GM18858 (cell line): ENCODE results near the gene SORCS1.

ENCODE experiments used
- ATAC-seq: cut with Tn5 transposase; IDR thresholded peaks from one replicate; pipeline ENCODE4 v1.9.1; 2021; ENCODE audit not compliant: unreplicated experiment

The SORCS1 gene

DNA sequence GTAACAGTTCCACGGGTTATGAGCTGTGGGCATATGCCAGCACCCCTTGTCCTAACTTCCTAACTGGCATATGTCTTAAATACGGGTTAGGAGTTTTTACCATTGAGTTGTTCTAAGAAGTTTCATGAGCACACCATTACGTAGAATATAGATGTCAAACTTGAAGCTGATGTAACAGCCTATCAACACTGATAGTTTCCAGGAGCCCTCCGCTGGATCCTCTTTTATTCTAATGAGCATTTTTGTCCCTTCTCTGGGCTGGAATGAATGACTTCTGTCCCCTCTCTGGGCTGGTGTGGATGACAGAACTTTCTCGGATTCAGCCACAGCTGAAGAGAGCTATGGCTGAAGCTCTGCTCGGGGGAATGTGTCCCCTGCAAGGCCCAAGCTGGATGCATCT, 256.3 kb downstream of the SORCS1 start:
- ATAC-seq: no peak

DNA sequence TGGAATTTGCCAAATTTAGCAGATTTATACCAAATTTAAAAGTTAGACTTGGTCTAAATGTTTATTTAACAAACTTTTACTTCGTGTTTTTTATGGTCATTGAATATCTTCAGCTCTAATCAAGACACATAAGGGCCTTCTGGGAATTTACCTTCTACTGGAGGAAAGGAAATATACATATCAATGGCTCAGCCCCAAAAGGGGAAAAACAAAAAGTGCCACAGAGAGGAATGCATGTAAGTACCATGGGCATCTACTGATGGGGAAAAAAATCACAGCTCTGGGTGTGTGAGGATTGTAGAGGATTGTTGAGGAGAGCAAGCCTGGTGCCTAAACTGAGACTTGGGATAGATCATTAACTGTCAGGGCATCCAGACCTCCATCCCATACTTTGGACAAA, 260.3 kb downstream of the SORCS1 start:
- no peak for ATAC-seq

DNA sequence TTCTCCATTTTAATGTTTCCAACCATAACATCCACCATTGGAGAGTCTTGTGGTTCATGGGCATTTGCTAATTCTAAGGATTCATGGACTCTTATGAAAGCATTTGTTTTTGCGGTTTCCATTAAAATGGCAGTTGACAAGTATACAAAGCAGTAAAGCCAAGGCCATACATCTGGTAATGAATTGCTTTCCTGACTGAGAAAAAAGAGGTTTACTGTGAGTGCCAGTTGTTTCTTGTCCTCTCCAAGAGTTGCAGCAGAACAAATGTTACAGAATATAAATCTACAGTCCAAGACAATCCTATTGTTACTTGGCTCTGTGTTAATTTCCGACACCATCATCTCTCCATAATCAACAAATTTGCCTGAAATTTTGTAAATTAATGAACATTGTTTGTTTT, 261.3 kb downstream of the SORCS1 start:
- no peak for ATAC-seq

DNA sequence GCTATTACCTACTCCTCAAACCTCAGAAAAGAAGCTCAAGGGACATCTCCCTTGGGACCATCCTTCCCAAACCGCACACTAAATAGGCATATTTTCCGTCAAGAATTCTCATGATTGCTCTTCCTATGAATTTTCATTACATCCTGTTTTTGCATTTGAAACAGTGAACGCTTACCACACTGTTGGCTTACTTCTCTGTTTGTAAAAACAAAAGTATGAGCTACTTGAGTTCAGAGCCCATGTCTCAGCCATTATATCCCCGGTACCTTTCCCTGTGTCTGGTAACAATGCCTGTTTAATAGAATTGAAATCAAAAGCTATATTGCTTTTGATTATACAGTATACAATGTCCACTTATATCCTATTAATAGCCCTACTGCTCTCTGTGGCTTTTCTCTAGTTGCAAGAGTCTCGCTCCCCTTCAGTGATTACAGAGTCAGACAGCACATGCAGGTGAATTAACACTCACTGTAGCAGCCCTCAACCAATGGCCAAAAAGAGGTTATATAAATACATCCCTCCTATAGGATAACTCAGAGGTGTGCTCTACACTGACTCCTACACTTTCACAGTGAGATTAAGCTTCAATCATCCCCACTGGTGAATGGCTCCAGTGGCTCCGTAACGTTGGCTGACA, 264.4 kb downstream of the SORCS1 start:
- peak; percentile 45 for ATAC-seq

DNA sequence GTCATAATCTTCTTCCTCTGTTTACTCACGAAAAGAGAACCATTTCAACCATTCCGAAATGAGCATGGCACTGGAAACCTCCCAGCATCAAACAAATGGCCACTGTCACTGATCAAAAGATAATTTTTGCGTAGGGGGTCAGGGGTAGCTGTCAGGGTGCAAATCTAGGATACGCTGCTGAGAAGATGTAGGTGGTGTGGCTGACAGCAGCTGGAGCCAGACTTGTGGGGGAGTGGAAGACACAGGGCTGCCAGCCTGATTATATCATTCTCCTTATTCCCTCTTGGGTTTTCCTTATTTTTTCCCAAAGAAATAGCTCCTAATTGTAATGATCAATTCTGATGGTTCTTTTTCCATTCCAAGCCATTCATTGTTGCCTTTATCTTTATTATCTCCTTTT, 266.1 kb downstream of the SORCS1 start:
- ATAC-seq: no peak

DNA sequence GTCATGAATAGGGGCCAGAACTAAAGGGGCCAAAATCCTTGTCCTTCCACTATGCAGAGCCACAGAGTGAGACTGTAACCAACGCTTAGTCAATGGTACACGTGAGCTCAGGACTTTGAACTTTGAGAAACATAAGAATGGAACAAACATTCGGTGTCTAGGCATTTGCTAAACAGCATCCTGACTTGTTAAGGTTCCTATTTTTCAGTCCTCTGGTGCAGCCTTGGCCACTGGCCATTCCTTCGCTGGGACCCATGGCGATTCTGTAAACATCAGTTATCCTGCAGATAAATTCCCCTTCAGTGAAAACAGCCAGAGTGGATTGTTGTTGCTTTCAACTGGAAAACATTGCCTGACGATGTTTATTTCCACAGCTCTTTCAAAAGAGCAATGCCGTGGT, 266.8 kb downstream of the SORCS1 start:
- ATAC-seq: no peak

DNA sequence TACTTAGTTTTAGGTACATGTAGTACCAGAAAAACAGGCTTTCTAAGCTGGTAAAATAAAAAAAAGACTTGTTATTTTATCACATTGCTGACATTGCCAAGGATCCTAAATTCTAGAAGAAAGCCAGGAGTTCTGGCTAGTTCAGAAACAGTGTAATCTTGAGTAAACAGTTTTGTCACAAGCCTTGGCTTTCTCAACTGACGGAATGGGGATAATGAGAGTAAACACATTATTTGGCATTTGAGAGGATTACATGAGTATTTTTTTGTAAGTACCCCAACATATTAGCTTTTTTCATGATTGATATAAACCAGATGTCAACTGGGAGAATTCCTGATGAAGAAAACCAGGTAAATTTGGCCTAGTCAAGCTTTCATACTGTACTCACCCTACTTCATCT, 269.8 kb downstream of the SORCS1 start:
- no peak for ATAC-seq

DNA sequence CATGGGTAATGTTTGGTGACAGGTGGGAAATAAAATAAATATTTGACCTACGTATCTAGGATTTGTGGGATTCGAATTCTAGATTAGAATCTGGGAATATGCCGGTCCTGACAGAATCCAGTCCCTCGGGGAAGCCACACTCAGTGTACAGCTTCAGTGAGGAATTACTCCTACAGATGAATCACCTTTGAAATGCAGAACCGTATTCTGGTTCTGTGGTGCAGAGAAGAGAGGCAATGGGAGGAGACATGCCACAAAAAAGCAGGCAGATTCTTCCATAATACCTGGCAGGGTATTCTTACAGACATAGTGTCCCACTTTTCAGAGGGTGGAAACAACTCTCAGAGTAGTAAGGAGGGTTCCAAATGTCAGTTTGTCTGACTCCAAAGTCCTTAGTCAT, 286.9 kb downstream of the SORCS1 start:
- ATAC-seq: no peak

DNA sequence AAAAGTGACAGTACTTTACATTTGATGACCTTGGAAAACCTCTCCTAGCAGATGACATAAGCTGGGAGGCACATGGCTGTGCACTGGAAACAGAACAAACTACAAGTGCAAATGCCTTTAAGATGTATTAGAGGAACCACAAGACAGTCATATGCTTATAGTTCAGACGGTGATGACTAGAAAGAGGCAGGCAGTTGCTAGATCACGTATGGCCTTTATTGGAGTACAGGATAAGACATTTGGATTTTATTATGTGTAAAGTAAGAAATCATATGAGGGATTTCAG, 290.0 kb downstream of the SORCS1 start:
- no peak for ATAC-seq

DNA sequence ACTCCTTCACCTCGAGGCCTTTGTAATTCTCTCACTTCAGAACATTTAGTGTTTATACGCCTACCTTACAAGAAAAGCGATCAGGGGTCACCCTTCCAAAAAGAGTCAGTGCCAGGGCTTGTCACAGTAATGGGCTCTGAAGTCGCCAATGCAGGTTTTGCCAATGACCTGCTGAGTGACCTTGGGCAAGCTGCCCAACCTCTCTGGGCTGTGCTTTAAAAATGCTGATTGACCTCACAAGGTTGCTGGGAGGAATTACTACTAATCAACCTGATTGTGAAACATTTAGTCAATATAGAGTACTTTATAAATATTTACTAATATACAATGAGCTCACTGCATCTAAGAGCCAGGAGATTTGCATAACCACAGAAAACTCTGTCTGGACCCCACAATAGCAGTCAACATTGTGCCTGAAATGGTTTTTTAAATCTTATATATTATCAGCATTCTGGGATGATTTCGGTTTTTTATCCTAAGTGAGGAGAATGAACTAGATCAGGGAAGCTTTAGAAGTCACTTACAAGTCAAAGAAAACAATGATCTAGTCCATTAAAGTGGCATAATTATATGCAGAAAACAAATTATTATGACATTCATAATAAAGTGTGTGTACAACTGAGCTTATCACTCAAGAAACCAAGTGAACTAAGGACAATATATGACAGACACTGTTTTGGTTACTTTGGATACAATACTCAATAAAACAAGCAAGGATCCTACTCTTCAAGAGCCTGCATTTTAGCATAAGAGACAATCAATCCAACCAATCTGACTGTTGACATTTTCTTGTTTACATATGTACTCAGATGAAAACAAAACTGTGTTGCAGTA, 290.5 kb downstream of the SORCS1 start:
- no peak for ATAC-seq

DNA sequence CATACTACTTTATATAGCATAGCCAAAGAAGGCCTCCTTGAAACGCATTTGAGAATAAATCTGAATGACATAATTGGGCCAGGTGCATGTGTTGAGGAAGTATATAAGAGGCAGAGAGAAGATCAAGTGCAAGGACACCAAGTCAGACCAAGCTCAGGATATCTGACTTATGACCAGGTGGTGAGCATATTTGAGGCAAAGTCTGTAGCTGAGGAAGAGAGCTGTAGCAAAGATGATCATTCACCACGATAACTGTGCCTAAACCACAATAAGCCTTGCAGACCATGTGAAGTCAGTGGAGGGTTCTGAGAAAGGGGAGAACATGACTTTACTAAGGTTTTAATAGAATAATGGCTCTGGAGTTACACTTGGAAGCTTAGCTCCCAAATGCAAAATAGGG, 292.3 kb downstream of the SORCS1 start:
- no peak for ATAC-seq

DNA sequence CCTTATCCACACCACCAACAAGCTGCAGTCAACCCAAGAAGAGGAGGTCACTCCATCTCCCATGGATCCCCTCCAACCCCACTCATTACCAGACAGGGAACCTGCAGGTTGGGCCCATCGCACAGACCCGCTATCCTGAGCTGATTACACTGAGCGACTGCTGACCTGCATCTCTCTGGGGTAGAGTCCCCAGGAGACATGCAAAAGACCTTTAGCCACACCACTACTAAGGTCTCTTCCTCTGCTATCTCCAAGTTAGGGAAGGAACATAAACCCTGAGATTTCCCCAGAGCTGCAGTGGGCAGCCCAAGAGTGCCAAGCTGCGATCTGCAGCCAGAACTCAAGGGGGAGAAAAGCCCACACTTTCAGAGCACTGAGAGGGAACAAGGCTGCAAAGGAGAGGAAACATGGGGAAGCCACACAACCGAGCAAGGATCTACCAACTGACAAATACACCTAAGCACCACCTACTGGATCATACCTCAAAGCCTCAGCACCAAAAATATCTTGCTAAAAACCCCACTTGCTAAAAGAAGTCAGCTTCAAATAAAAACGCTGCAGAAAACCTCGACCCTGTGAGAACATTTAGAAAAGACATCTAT, 298.2 kb downstream of the SORCS1 start:
- peak; percentile 56 for ATAC-seq

DNA sequence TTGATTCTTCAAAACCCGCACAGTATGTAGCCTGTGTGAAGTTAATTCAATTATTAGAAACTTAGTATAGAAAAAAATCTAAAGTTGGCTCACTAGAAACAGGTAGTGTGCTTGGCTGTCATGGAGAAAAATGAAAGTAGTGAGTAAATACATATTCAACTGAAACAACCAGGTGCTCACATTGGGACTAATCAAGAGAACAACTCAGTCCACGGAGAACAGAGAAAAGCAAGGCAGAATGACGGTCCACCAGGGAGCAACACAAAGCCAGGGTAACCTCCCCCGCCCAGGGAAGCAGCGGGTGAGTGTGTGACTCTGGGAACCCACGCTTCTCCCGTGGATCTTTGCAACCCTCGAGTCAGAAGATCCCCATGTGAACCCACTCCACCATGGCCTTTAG, 300.5 kb downstream of the SORCS1 start:
- no peak for ATAC-seq

DNA sequence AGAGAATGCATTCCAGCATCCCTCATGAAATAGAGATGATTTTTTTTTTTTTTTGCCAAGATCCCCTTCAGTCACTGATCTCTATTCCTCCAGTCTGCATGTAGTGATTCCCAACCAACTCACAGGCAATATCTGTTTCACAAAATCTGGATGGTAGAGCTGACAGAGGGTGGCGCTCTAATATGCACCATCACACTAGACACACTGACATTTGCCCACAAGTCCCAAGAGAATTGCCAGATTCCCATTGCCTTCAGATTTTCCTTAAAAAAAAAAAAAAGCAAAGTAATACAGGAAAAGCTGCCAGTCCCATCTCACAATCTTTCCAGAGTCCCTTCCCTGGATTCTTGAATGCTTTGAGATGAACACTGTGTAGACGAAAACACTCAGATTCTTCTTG, 301.0 kb downstream of the SORCS1 start:
- no peak for ATAC-seq

DNA sequence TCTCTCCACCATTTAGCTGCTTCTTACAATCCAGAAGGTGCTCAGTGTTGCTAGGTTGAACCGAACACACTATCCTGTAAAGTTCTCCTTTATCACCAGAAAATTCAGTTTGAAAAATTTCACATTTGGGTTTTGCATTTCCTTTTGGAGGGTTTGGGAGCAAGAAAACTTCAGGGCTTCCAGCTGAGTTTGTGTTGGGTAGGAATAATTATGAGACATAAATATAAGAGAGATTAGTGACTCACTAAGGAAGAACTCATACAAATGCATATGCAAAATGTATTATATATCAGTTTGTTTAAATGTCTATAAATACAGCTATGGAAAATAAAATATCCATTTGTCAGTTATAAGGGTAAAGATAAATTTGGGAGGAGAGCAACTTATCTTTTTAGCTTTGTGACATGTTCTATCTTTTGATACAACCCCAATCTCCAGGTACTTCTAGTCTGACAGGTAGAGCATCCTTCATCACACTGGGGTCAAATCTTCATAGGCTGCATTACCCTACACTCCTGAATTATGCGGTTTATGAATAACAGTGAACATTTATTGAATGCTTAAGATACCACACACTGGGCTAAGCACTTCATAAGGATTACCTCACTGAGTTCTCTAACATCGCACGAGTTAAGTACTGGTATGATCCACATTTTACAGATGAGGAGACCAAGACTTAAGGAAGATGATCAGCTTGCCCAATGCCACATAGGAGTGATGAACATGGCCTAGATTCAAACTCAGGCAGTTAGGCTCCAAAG, 304.4 kb downstream of the SORCS1 start:
- ATAC-seq: no peak

DNA sequence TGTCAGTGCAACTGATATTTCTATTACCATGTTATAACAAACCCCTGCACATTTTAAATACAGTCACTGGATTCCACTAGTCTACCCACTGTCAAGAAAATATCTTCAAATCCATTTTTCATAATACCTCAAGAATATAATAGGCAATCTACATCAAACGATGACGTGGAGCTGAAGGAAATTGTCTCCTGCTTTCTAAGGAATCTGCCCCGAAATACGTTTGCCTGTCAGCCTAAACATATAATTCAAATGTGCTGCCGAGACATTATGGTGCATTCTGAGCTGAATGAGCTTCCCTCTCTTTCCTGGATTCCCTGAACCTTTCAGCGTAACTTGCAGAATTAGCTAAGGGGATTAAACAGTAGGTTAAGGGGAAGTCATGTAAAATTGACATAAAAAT, 306.8 kb downstream of the SORCS1 start:
- ATAC-seq: no peak

DNA sequence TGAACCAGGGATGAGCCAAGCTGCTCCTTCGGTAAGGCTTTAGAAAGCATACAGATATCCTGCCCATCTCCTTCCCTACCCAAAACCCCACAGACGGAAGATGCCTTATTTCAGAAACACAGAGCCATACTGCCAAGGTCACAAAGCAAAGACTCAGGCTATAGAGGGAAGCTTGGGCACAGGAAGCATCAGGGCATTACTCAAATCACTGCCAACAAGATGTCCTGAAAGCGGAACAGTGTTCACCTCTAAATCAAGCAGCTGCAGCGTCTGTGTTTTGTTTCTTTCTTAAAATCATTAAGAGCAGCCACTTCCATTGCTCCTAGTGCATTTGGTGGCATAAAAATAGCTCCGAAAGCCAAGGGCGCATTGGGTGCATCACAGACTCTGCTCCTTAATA, 307.3 kb downstream of the SORCS1 start:
- ATAC-seq: no peak

DNA sequence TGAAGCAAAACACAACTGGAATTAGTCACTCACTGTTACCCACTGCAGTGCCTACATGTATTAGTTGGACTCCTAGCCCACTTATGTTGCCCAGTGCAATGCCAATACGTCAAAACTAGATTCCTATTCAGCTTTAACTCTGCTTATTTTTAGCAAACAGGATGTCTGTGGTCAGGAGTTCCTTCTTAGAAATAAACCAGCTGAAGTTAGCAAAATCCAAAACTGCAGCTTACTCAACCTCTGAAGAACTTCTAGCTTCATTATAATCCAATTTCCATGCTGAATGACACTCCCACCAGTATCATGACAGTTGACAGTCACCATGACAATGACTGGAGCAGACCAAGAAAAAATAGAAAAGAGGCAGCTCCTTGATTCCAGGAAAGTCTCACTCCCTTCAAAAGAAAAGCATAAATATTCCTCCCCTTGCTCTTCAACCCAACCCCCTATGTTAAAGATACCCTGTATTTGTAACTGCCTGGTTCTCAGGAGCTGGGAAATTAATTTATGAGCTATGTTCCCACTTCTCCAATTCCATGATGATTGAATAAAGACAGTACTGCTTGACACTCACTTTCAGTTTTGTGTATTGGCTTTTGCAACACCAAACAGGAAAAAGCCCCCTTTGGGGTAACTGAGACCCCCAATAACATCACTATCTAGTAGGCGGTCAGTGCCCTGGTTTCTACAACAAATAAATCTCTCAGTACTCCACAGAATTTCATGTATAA, 327.4 kb downstream of the SORCS1 start:
- peak; percentile 98 for ATAC-seq

DNA sequence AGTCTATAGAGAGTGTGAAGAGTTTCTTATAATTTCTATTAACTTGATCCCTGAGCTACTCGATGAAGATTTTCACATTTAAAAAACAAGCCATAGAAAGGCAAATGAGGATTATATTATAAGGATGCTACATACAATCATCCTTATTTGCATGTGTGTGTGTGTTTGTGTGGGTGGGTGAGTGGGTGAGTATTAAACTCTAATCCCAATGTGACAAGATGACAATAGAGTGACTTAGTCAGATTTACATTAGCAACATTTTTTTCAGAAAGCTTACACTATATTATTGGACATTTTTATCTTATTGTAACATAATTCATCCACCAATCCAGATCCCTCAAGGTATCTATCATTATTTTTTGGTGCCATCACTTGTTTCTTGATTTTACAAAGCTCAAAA, 331.7 kb downstream of the SORCS1 start:
- ATAC-seq: no peak

DNA sequence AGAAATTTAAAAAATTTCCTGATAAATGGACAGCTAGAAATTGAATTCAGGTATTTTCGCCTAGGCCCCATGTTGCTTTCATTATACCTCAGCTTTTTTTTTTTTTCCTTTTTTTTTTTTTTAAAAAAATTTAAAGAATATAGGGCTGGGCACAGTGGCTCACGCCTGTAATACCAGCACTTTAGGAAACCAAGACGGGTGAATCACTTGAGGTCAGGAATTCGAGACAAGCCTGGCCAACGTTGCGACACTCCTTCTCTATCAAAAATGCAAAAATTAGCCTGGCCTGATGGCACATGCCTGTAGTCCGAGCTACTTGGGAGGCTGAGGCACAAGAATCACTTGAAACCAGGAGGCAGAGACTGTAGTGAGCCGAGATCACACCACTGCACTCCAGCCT, 334.0 kb downstream of the SORCS1 start:
- ATAC-seq: no peak

DNA sequence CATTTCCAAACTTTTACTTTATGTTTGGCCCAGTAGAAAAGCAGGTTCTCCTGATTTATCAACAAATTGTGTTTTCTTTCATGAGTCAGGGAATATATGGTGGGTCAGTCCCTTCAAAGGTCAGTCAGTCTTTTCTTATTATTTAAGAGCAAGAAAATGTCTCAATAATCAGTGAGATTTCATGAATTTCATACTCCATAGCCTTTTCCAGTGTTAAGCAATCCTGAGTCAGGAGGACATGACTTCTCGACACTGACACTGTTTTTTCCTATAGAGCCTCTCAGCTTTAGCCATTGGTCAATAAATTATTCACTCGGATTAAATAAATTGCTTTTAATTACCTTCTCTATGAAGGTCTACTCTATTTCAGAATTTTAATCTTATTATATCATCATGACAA, 334.5 kb downstream of the SORCS1 start:
- ATAC-seq: no peak
